Neuron (in vitro differentiated cells): Measurements from ENCODE around the gene MYO1D.

Source experiments
- H2AFZ ChIP-seq: one replicate; pipeline ENCODE4 v1.6.1; 2013; ENCODE audit warnings: low read depth, mild to moderate bottlenecking, inconsistent platforms, low read length, moderate library complexity
- H3K27me3 ChIP-seq: one replicate; pipeline ENCODE4 v1.6.1; 2013; ENCODE audit warnings: low read length; ENCODE audit not compliant: insufficient read depth
- H3K36me3 ChIP-seq: one replicate; pipeline ENCODE4 v1.6.1; 2013; ENCODE audit warnings: low read length; ENCODE audit not compliant: insufficient read depth
- H3K4me1 ChIP-seq: one replicate; pipeline ENCODE4 v1.6.1; 2013; ENCODE audit warnings: low read length; ENCODE audit not compliant: insufficient read depth
- H3K4me3 ChIP-seq: 2 replicates; pipeline ENCODE4 v1.5.1; 2013; ENCODE audit warnings: mild to moderate bottlenecking, low read length, moderate library complexity
- H3K9me3 ChIP-seq: one replicate; pipeline ENCODE4 v1.6.1; 2013; ENCODE audit warnings: low read length

Gene MYO1D

DNA sequence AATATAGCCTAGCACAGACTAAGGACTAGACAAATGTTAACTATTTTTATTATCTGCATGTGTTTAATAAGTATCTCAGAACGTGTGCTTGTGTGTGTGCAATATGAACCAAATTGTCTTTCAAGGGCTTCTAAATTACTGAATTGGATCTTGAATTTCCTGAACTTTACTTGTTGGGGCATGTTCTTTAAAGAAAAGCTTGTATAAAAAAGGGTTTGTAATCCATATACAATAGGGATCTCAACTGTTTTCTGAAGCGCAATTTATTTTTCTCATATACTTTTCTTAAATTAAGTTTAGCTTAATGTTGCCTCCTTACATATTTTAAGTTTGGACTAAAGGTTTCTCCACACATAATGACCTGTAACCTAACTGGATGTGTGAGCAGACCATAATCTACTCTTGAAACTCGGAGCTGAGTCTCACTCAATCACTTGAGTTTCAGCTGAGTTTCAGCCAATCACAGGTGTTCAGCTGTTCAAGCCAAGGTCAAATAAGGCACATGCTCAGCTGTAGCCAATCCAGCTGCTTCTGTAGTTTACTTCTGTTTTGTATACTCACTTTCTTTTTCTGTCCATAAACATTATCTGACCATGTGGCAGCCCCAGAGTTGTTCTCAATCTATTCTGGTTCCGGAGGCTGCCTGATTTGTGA is 317.8 kb downstream of the MYO1D start:
- Histone ChIP-seq H2AFZ (no peak overlapping the region), H3K36me3 (no peaks in the 10 kb centered on the region), H3K4me3 (no peak overlapping the region), H3K4me1 (no peaks in the 10 kb centered on the region), H3K9me3 (no peaks in the 10 kb centered on the region), H3K27me3 (no peaks in the 10 kb centered on the region)

- no peak overlapping the region for H2AFZ ChIP-seq
- H3K36me3 ChIP-seq, result no peaks in the 10 kb centered on the region
- no peak overlapping the region for H3K4me3 ChIP-seq
- no peaks in the 10 kb centered on the region for H3K4me1 ChIP-seq
- H3K27me3 ChIP-seq, result no peaks in the 10 kb centered on the region
- no peaks in the 10 kb centered on the region for H3K9me3 ChIP-seq
Measured at GRCh38 chr17:32558326-32558955, 318.5 kb downstream of the MYO1D start.

- H3K4me1 ChIP-seq, result peaks cover 7% of the 10 kb centered on the region
Measured at GRCh38 chr17:32555611-32556310, 321.2 kb downstream of the MYO1D start.

DNA sequence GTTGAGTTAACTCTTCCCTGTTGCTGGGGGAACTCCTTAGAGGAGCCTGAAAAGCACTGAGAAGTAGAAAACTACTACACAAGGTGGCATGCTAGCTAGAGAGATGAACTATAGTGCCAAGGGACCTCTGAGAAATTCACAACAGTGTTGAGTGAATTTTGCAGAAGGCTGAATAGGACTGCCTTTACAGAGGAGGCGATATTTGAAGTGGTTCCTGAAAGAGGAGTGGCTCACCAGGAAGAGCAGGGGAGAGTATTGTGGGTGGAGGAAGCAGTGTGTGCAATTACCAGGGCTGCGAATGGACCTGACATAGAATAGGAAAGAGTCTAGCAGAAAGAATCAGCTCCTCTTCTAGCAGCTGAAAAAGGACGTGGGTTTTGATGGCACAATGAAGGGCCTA is 323.8 kb downstream of the MYO1D start:
- no peaks in the 10 kb centered on the region for H3K27me3 ChIP-seq
- no peak overlapping the region for H2AFZ ChIP-seq
- no peaks in the 10 kb centered on the region for H3K9me3 ChIP-seq
- H3K4me3 ChIP-seq, result no peak overlapping the region
- peaks cover 7% of the 10 kb centered on the region for H3K4me1 ChIP-seq
- no peaks in the 10 kb centered on the region for H3K36me3 ChIP-seq

More at GRCh38 chr17:32555611-32556310, 321.2 kb downstream of the MYO1D start:
- no peaks in the 10 kb centered on the region for H3K9me3 ChIP-seq
- H3K4me3 ChIP-seq, result no peak overlapping the region
- no peaks in the 10 kb centered on the region for H3K27me3 ChIP-seq
- H2AFZ ChIP-seq, result no peak overlapping the region
- no peaks in the 10 kb centered on the region for H3K36me3 ChIP-seq

DNA sequence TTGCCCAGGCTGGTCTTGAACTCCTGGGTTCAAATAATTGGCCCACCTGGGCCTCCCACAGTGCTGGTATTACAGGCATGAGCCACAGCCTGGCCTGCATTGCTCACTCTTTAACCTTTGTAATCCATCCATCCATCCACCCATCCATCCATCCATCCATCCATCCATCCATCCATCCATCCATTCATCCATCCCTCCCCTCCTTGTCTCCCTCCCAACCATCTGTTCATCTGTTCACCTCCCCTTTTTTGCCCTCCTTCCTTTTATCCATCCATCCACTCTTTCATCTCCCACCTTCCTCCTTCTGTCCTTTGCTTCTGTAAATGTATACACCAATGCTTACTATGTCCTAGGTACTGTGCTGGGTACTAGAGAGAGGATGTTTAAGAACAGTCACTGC is 324.6 kb downstream of the MYO1D start:
- no peak overlapping the region for H2AFZ ChIP-seq
- no peaks in the 10 kb centered on the region for H3K27me3 ChIP-seq
- peaks cover 7% of the 10 kb centered on the region for H3K4me1 ChIP-seq
- H3K36me3 ChIP-seq, result no peaks in the 10 kb centered on the region
- H3K9me3 ChIP-seq, result no peaks in the 10 kb centered on the region
- no peak overlapping the region for H3K4me3 ChIP-seq

GRCh38 chr17:32551186-32551955 is 325.6 kb downstream of the MYO1D start:
- no peak overlapping the region for H3K4me3 ChIP-seq
- H3K4me1 ChIP-seq, result peaks cover 13% of the 10 kb centered on the region
- no peaks in the 10 kb centered on the region for H3K27me3 ChIP-seq
- H3K9me3 ChIP-seq, result no peaks in the 10 kb centered on the region
- no peaks in the 10 kb centered on the region for H3K36me3 ChIP-seq
- no peak overlapping the region for H2AFZ ChIP-seq

DNA sequence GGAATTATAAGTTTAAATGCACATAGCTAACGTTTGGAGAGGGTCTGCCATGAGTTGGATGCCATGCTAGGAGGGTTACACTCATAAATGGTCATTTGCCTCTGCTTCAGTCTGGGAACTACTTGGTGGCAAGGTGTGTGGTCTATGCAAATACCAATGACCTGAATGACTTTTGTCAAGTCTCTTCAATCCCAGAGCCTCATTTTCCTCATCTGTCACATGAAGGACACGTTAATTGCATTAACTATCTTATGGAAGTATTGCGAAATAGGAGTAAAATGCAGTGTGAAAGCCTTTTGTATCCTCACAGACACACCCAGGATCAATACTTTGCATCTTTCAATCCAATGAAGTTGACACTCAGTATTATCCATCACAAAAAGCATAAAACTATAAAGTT is 327.4 kb downstream of the MYO1D start:
- H3K4me1 ChIP-seq, result peaks cover 28% of the 10 kb centered on the region
- no peaks in the 10 kb centered on the region for H3K9me3 ChIP-seq
- H2AFZ ChIP-seq, result no peak overlapping the region
- no peak overlapping the region for H3K4me3 ChIP-seq
- no peaks in the 10 kb centered on the region for H3K36me3 ChIP-seq
- H3K27me3 ChIP-seq, result no peaks in the 10 kb centered on the region

- H3K4me1 ChIP-seq, result peaks cover 23% of the 10 kb centered on the region
- H3K27me3 ChIP-seq, result no peaks in the 10 kb centered on the region
- H3K4me3 ChIP-seq, result peak overlapping the region; percentile 12
- no peaks in the 10 kb centered on the region for H3K9me3 ChIP-seq
- peak overlapping the region; percentile 15 for H2AFZ ChIP-seq
- no peaks in the 10 kb centered on the region for H3K36me3 ChIP-seq
Measured at GRCh38 chr17:32546031-32546444, 330.9 kb downstream of the MYO1D start.

DNA sequence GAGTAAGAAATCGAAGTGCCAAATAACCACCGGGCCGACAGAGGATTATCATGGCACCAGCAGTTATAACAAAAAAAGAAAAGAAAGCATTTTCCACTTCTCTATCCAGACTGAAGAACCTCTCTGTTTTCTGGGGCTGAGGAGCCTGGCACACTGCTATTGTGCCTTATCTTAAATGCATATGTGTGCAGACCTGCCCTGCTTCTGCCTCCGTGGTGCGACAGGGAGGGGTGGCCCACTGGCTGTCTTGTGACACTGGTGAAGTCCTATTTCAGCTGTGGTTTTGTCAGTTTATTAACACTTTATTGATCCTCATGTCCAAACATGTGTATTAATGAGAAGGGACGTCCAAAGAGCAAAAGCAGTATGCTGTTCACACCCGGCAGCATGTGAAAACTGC is 334.7 kb downstream of the MYO1D start:
- peaks cover 22% of the 10 kb centered on the region for H3K4me1 ChIP-seq
- no peak overlapping the region for H3K4me3 ChIP-seq
- no peaks in the 10 kb centered on the region for H3K9me3 ChIP-seq
- no peak overlapping the region for H2AFZ ChIP-seq
- H3K27me3 ChIP-seq, result no peaks in the 10 kb centered on the region
- no peaks in the 10 kb centered on the region for H3K36me3 ChIP-seq

DNA sequence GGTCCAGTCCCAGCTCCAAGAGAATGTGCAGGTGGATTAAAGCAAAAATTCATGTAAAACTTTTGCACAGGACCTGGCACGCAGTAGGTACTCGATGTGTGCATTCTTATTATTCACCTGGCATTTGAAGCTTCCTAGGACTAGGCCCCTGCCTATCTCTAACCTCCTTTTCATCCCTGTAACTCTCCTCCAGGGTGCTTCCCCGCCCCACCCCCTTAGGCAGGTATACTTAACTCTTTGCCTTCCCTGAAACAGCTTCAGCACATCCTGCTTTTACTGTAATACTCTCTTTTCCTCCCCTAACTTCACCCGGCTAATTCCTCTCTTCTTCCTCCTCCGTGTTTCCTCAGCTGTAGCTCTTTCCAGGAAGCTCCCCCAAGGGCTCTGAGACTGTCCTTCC is 335.3 kb downstream of the MYO1D start:
- Histone ChIP-seq H3K4me3 (no peak overlapping the region), H3K27me3 (no peaks in the 10 kb centered on the region), H3K4me1 (peaks cover 21% of the 10 kb centered on the region), H3K36me3 (no peaks in the 10 kb centered on the region), H2AFZ (no peak overlapping the region), H3K9me3 (no peaks in the 10 kb centered on the region)

DNA sequence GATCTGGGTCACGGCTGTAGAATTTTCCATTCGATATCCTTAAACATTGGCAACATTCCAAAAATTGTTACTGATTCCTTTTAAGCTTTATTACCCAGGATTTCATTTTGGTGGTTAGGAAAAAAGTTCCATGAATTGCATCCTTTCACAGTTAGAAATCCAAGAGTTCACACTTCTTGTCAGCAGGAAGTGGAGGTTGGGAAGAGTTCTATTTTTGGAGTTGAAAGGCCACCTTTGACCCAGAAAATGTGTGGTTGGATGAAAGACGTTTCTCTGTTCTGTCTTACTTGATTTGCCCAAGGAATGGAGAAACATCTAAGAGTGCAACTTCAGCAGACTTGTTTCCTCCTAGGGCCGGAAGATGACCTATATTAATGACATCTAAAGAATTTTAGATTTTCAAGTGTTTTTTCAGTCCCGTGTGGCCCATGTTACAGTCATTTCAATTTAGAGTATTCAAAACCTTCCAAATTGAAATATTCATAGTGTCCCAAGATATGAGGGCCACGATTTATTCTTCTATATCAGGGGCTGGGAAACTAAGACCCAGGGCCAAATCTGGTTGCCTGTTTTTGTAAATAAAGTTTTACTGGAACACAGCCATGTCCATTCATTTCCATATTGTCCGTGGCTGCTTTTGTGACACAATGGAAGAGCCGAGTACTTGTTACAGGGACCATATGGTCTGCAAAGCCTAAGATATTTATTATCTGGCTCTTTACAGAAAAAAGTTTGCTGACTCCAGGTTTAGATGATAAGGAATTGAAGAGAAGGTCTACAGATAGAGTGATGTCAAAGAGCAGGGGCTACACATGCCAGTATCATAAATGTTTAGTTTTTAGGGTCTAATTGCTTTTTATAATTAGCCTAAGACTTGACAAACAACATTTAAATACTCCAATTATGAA is 339.9 kb downstream of the MYO1D start:
- Histone ChIP-seq H3K9me3 (no peaks in the 10 kb centered on the region), H3K36me3 (no peaks in the 10 kb centered on the region), H3K4me1 (peaks cover 3% of the 10 kb centered on the region), H2AFZ (no peak overlapping the region), H3K27me3 (no peaks in the 10 kb centered on the region), H3K4me3 (no peak overlapping the region)

DNA sequence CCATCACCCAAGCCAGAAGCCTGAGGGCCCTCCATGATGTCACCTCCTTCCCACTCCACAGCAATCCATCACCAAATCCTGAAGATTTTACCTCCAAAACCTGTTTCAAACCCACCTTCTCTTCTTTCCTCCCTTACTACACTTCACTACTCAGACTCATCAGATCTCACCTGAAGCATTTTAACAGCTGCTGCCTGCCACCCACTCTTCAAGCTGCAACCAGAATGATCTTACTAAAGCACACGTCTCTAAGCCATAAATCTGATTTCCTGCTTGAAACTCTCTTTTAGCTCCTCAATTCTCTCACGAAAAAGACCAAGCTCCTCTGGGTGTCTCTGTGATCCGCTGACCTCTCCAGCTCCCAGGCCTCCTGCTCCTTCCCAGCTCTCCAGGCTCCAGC is 343.6 kb downstream of the MYO1D start:
- Histone ChIP-seq H3K4me1 (peaks cover 3% of the 10 kb centered on the region), H3K4me3 (no peak overlapping the region), H3K27me3 (no peaks in the 10 kb centered on the region), H3K9me3 (no peaks in the 10 kb centered on the region), H2AFZ (no peak overlapping the region), H3K36me3 (no peaks in the 10 kb centered on the region)
